HCT116 (cell line): ENCODE data around the gene TBXAS1. TPM values are rescaled to one million over a fixed set of nuclear protein-coding genes. Genes with fewer than 3 reads are reported as not detected.

Experiments
- ATAC-seq: fragments of 200-7000 bp; cut with Tn5 transposase; 2 replicates; pipeline ENCODE4 v1.9.1; 2020; ENCODE audit warnings: mild to moderate bottlenecking, moderate library complexity
- Bru-seq: library from RNA; stranded (reverse); fragments of 400-500 nt; gene quantifications from one replicate; lab custom pipeline; 2021; lab: Mats Ljungman, UMichigan
- BruChase-seq, 2 experiments: library from RNA; stranded (reverse); fragments of 400-500 nt; gene quantifications; one replicate each; lab custom pipeline; 2021; lab: Mats Ljungman, UMichigan
- BruUV-seq: library from RNA; stranded (reverse); fragments of 400-500 nt; replicated peaks from 2 replicates; lab custom pipeline; 2021; lab: Mats Ljungman, UMichigan
- CTCF ChIA-PET: fragments of 300-600 bp; sonication (Branson Sonifier 250); formaldehyde crosslinking; loops from one replicate; lab custom pipeline; 2021; ENCODE audit warnings: antibody characterized with exemption; lab: Charles Lee
- POLR2A ChIA-PET: fragments of 300-600, 350-600 bp; sonication (Branson Sonifier 250); formaldehyde crosslinking; loops from one replicate; lab custom pipeline; 2021; ENCODE audit warnings: antibody characterized with exemption; lab: Charles Lee
- RAD21 ChIA-PET, 2 experiments: fragments of 300-600 bp; sonication (Branson Sonifier 250); formaldehyde crosslinking; loops; one replicate each; lab custom pipeline; 2023; ENCODE audit warnings: low total read pairs in 2 of 2; ENCODE audit not compliant: uncharacterized antibody in 2 of 2, unreplicated experiment in 2 of 2, low non-redundant PET in 1 of 2; lab: Charles Lee
- DNase-seq: peaks from one replicate; pipeline ENCODE4 v3.0.0-alpha.2; 2010; ENCODE audit warnings: low read depth, low spot score
- H2AFZ ChIP-seq: fragments of 200-600 bp; shearing (Covaris generic), sonication (generic); 2 replicates; pipeline ENCODE4 v1.6.1; 2017; ENCODE audit warnings: low read depth, mixed run types, mixed read lengths, antibody characterized with exemption, low read length; ENCODE audit not compliant: poor library complexity, severe bottlenecking
- H3K27ac ChIP-seq: 2 replicates; pipeline ENCODE4 v1.5.1; 2012; ENCODE audit warnings: low read depth, low read length
- H3K27me3 ChIP-seq: fragments of 200-600 bp; sonication (generic); 2 replicates; pipeline ENCODE4 v1.6.1; 2016; ENCODE audit warnings: mixed run types, low read length, mixed read lengths; ENCODE audit not compliant: insufficient read depth
- H3K36me3 ChIP-seq, 2 experiments: fragments of 200-500 bp in 1 of 2; fragments of 200-600 bp in 1 of 2; sonication (Bioruptor generic) in 1 of 2; sonication (generic) in 1 of 2; 2 replicates each; pipeline versions ENCODE4 v1.5.1 to v1.6.1; 2014 to 2016; ENCODE audit warnings: low read length in 2 of 2, inconsistent platforms in 1 of 2, mixed read lengths in 1 of 2, mixed run types in 1 of 2; ENCODE audit not compliant: insufficient read depth in 2 of 2, control insufficient read depth in 1 of 2
- H3K4me1 ChIP-seq, 2 experiments: fragments of 200-600 bp in 1 of 2; sonication (generic) in 1 of 2; 2 replicates each; pipeline versions ENCODE4 v1.5.1 to v1.6.1; 2012 to 2017; ENCODE audit warnings: low read length in 2 of 2, inconsistent platforms in 1 of 2, mild to moderate bottlenecking in 1 of 2, mixed read lengths in 1 of 2, mixed run types in 1 of 2, moderate library complexity in 1 of 2; ENCODE audit not compliant: insufficient read depth in 2 of 2, control insufficient read depth in 1 of 2
- H3K4me2 ChIP-seq: fragments of 200-600 bp; sonication (generic); 2 replicates; pipeline ENCODE4 v1.6.1; 2017; ENCODE audit warnings: mixed run types, low read length, mixed read lengths
- H3K4me3 ChIP-seq, 2 experiments: fragments of 200-600 bp in 1 of 2; sonication (generic) in 1 of 2; replicated peaks in 1 of 2; 2 replicates each; pipeline ENCODE4 v1.5.1; 2011 to 2016; ENCODE audit warnings: low read length in 2 of 2, control low read depth in 1 of 2, low read depth in 1 of 2, mild to moderate bottlenecking in 1 of 2, mixed read lengths in 1 of 2, mixed run types in 1 of 2
- H3K79me2 ChIP-seq: fragments of 200-600 bp; sonication (generic); 2 replicates; pipeline ENCODE4 v1.6.1; 2017; ENCODE audit warnings: mild to moderate bottlenecking, mixed run types, low read length, moderate library complexity, mixed read lengths; ENCODE audit not compliant: insufficient read depth
- H3K9ac ChIP-seq: fragments of 200-600 bp; sonication (generic); 2 replicates; pipeline ENCODE4 v1.6.1; 2016; ENCODE audit warnings: low read length, mixed read lengths
- H3K9me2 ChIP-seq: fragments of 200-600 bp; sonication (generic), shearing (Covaris generic); 2 replicates; pipeline ENCODE4 v1.6.1; 2017; ENCODE audit warnings: mixed run types, mild to moderate bottlenecking, moderate library complexity; ENCODE audit not compliant: insufficient read depth
- H3K9me3 ChIP-seq, 2 experiments: fragments of 200-500 bp in 1 of 2; fragments of 200-600 bp in 1 of 2; sonication (Bioruptor generic) in 1 of 2; sonication (generic) in 1 of 2; 2 replicates each; pipeline ENCODE4 v1.6.1; 2014 to 2017; ENCODE audit warnings: low read length in 2 of 2, mixed read lengths in 2 of 2, inconsistent platforms in 1 of 2, low read depth in 1 of 2, mild to moderate bottlenecking in 1 of 2, mixed run types in 1 of 2, moderate library complexity in 1 of 2; ENCODE audit not compliant: control insufficient read depth in 1 of 2, insufficient read depth in 1 of 2
- H4K20me1 ChIP-seq: fragments of 200-600 bp; sonication (generic), shearing (Covaris generic); 2 replicates; pipeline ENCODE4 v1.6.1; 2017; ENCODE audit warnings: mixed run types, mild to moderate bottlenecking, moderate library complexity; ENCODE audit not compliant: insufficient read depth
- CBX3 ChIP-seq: IDR thresholded peaks from 2 replicates; pipeline ENCODE4 v1.6.1; 2012; ENCODE audit warnings: low read depth
- CEBPB ChIP-seq: IDR thresholded peaks from 2 replicates; pipeline ENCODE4 v1.6.1; 2012; ENCODE audit warnings: low read depth
- CTCF ChIP-seq, 3 experiments: fragments of 200-600 bp in 1 of 3; sonication (generic) in 1 of 3; IDR thresholded peaks in 2 of 3; conservative IDR thresholded peaks in 1 of 3; 2 replicates each; pipeline ENCODE4 v1.5.1; 2012 to 2017; ENCODE audit warnings: low read depth in 2 of 3, low read length in 2 of 3, antibody characterized with exemption in 1 of 3, borderline replicate concordance in 1 of 3, control low read depth in 1 of 3, mild to moderate bottlenecking in 1 of 3, mixed read lengths in 1 of 3, mixed run types in 1 of 3, moderate library complexity in 1 of 3; ENCODE audit not compliant: insufficient read depth in 1 of 3
- EZH2phosphoT487 ChIP-seq: fragments of 200-600 bp; IDR thresholded peaks from 2 replicates; pipeline ENCODE4 v1.6.1; 2018; ENCODE audit warnings: antibody characterized with exemption, borderline replicate concordance
- JUND ChIP-seq: IDR thresholded peaks from 2 replicates; pipeline ENCODE4 v1.6.1; 2012
- MAX ChIP-seq: IDR thresholded peaks from 2 replicates; pipeline ENCODE4 v1.6.1; 2012
- POLR2A ChIP-seq: IDR thresholded peaks from 2 replicates; pipeline ENCODE4 v1.7.0; 2011; ENCODE audit warnings: borderline replicate concordance; ENCODE audit not compliant: insufficient read depth, insufficient read length; ENCODE audit errors: extremely low read depth
- RAD21 ChIP-seq: IDR thresholded peaks from 2 replicates; pipeline ENCODE4 v1.6.1; 2012; ENCODE audit warnings: low read depth, mild to moderate bottlenecking
- SRF ChIP-seq: IDR thresholded peaks from 2 replicates; pipeline ENCODE4 v1.6.1; 2012; ENCODE audit warnings: low read depth
- TCF7L2 ChIP-seq: IDR thresholded peaks from 2 replicates; pipeline ENCODE4 v1.7.0; 2011; ENCODE audit warnings: borderline replicate concordance, inconsistent platforms; ENCODE audit not compliant: insufficient read depth, insufficient read length; ENCODE audit errors: extremely low read depth
- YY1 ChIP-seq: IDR thresholded peaks from 2 replicates; pipeline ENCODE4 v1.6.1; 2011; ENCODE audit warnings: low read length, low read depth, moderate library complexity, mild to moderate bottlenecking; ENCODE audit not compliant: insufficient replicate concordance; ENCODE audit errors: extremely low read depth
- ZBTB33 ChIP-seq: IDR thresholded peaks from 2 replicates; pipeline ENCODE4 v1.6.1; 2011; ENCODE audit warnings: mild to moderate bottlenecking, low read length, moderate library complexity; ENCODE audit not compliant: insufficient replicate concordance; ENCODE audit errors: extremely low read depth
- ZFX ChIP-seq: fragments of 450-650 bp; IDR thresholded peaks from 2 replicates; pipeline ENCODE4 v1.6.1; 2017
- ZNF274 ChIP-seq: fragments of 200-500 bp; sonication (Bioruptor generic); IDR thresholded peaks from 2 replicates; pipeline ENCODE4 v1.6.1; 2014; ENCODE audit warnings: mild to moderate bottlenecking, low read depth, low read length, inconsistent platforms
- intact Hi-C: fragments of 100-400 bp; cut with micrococcal nuclease; formaldehyde crosslinking; loops from 2 replicates; pipeline ENCODE4 v1.10.0; 2022
- long read RNA-seq: library from polyadenylated mRNA; unstranded; transcript quantifications from one replicate; pipeline ENCODE4 v2.0.0, GENCODE V29; 2021; ENCODE audit not compliant: unreplicated experiment
- polyA plus RNA-seq: library from polyadenylated mRNA; unstranded; fragments of >200 nt; gene quantifications from 2 replicates; pipeline ENCODE4 v1.2.1, GENCODE V29; 2012; ENCODE audit warnings: missing spikeins
- total RNA-seq: library from RNA; stranded (reverse); gene quantifications from one replicate; pipeline ENCODE4 v1.2.1, GENCODE V29; 2021; ENCODE audit not compliant: unreplicated experiment

Gene TBXAS1
- 1.4 TPM for total RNA-seq
- 0.65 and 0.94 TPM in 2 replicates for polyA plus RNA-seq
- Bru-seq, nascent RNA = percentile 24 among the genes with signal in this experiment
- BruChase-seq, experiment 1, labeled RNA remaining after a 6-hour chase = percentile 16 among the genes with signal in this experiment
- percentile 24 among the genes with signal in this experiment for BruChase-seq, experiment 2, labeled RNA remaining after a 2-hour chase
- long read RNA-seq, partial matches to known transcripts = 1 of 1 reads
- long read RNA-seq, other reads (novel, unspliced or antisense) = 0 of 1 reads

DNA sequence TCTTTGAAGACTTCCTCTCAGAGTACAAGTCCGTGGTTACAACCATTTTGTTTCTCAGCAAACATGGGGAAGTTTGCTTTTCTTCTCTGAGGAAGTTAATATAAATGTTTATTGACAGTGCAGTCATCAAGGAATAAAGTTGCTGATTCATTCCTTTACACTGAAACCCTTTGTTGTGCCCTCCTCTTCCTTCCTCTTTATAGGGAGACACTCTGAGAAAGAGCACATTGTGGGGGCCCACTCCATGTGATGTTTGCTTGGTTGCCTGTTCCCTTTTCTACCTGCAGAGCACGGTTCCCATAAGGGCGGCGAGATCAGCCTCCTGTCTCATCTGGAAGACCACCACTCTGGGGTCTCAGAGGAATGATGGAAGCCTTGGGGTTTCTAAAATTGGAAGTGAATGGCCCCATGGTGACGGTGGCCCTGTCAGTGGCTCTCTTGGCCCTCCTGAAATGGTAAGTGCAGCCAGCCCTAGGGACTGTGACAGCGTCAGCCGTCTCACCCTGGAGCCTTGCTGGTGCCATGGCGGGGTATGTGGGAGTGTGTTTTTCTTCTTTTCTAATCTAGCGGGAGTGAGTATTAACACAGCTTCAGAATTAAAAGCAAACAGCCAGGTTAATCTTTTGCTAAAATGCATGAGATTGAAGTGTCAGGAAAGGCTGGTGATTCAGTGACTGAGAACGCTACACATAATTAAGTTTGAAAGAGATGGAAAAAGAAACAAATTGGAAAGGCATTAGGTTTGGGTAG is at the start of gene TBXAS1:
TBXAS1 (plus strand) TSS at position 240 of the 750 bp plus-strand sequence; CDS start at position 367, 127 bp downstream.
- intact Hi-C loops = no loop called here
- BruUV-seq = no TSS peak
- no peak for ATAC-seq

More for the DNA sequence above, at the start of gene TBXAS1:
- Histone ChIP-seq H3K36me3 (no peaks in the 10 kb centered on the region), H3K9me2 (no peaks in the 10 kb centered on the region), H3K79me2 (no peaks in the 10 kb centered on the region), H3K4me3 (no peak within 1 kb of the TSS)
- CTCF ChIA-PET = no interaction called here
- TF ChIP-seq MAX = no peak
- TF ChIP-seq CBX3 = no peak
- no peak for TF ChIP-seq RAD21
- TF ChIP-seq EZH2phosphoT487 = no peak
- TF ChIP-seq YY1 = no peak
- no peak for TF ChIP-seq POLR2A
- no peak for TF ChIP-seq JUND
- TF ChIP-seq ZFX = no peak
- no peak for TF ChIP-seq ZNF274
- no peak for TF ChIP-seq TCF7L2
- TF ChIP-seq ZBTB33 = no peak
- no peak for TF ChIP-seq SRF
- TF ChIP-seq CTCF (IDR thresholded peaks at IDR 0.05 in 2 of 3, conservative IDR thresholded peaks at IDR 0.05 in 1 of 3; ENCODE audit: borderline replicate concordance in 1 of 3, insufficient read depth in 1 of 3, low read depth in 2 of 3, low read length in 2 of 3) = no peak
- TF ChIP-seq CEBPB = no peak
- TF ChIP-seq, all 23 proteins: peak for 0
- peaks cover 0 to 7% of the 10 kb centered on the region in 2 experiments; a peak in 2 of 4 replicates for H3K4me1 ChIP-seq
- no peak within 1 kb of the TSS for H3K27ac ChIP-seq
- no peak within 1 kb of the TSS for H3K9ac ChIP-seq
- H2AFZ ChIP-seq = no peak within 1 kb of the TSS
- H3K9me3 ChIP-seq = no peaks in the 10 kb centered on the region
- no peak for DNase-seq
- no peaks in the 10 kb centered on the region for H4K20me1 ChIP-seq
- ChIA-PET RAD21 (no interaction called here), POLR2A (no interaction called here)
- no peak within 1 kb of the TSS for H3K4me2 ChIP-seq
- H3K27me3 ChIP-seq = peaks cover 5% of the 10 kb centered on the region; the same call in 1 of the 2 replicates
